ENCODE results near the gene ABCC5.

The ABCC5 gene

GRCh38 chr3:183884427-183885296, 133.0 kb downstream of the ABCC5 start, which contains the start of gene PARL:
Gene PARL, minus strand, starts transcription at chr3:183884880. Its CDS starts 34 bp downstream, at chr3:183884846.
- peaks cover 33% of the 10 kb centered on the region for H3K4me1 Mint-ChIP-seq
- no peaks in the 10 kb centered on the region for H3K9me3 Mint-ChIP-seq
- TF ChIP-seq, protein P1, sequence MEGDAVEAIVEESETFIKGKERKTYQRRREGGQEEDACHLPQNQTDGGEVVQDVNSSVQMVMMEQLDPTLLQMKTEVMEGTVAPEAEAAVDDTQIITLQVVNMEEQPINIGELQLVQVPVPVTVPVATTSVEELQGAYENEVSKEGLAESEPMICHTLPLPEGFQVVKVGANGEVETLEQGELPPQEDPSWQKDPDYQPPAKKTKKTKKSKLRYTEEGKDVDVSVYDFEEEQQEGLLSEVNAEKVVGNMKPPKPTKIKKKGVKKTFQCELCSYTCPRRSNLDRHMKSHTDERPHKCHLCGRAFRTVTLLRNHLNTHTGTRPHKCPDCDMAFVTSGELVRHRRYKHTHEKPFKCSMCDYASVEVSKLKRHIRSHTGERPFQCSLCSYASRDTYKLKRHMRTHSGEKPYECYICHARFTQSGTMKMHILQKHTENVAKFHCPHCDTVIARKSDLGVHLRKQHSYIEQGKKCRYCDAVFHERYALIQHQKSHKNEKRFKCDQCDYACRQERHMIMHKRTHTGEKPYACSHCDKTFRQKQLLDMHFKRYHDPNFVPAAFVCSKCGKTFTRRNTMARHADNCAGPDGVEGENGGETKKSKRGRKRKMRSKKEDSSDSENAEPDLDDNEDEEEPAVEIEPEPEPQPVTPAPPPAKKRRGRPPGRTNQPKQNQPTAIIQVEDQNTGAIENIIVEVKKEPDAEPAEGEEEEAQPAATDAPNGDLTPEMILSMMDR (IDR thresholded peaks at IDR 0.05; ENCODE audit: unreplicated experiment in 3 of 3), result peak; percentile 95 to 98 (median 96)
- H3K27ac Mint-ChIP-seq, result peak within 1 kb of the TSS; percentile 89 to 91 (median 90)
- peak within 1 kb of the TSS; percentile 97 to 100 (median 98) for H3K4me3 Mint-ChIP-seq
- peaks cover 12% of the 10 kb centered on the region for H3K27me3 Mint-ChIP-seq (ENCODE audit: low read depth)
- no peaks in the 10 kb centered on the region for H3K36me3 Mint-ChIP-seq (ENCODE audit: low read depth)

DNA sequence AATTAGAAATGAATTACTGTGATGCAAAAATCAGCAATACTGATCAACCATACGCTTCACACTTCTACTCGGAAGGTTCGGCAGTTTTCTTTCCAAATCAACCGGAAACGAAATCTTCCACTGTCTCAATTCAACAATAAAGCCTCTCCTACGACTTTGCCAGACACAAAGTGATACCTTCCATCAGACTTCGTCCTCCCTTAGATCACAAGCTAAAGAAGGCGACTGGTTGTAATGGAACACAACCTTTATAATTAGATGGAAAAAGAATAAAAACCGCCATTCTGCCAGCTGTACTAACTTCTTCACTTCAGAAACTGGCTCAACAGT, 133.6 kb downstream of the ABCC5 start:
- H3K9me3 Mint-ChIP-seq, result no peaks in the 10 kb centered on the region
- TF ChIP-seq, protein P1 (IDR thresholded peaks at IDR 0.05; ENCODE audit: unreplicated experiment in 3 of 3), result no peak
- H3K27me3 Mint-ChIP-seq (ENCODE audit: low read depth), result peaks cover 10% of the 10 kb centered on the region
- H3K4me3 Mint-ChIP-seq, result peak overlapping the region; percentile 97 to 100 (median 98)
- H3K36me3 Mint-ChIP-seq (ENCODE audit: low read depth), result peaks cover 1% of the 10 kb centered on the region
- H3K27ac Mint-ChIP-seq, result peak overlapping the region; percentile 89 to 91 (median 90)
- H3K4me1 Mint-ChIP-seq, result peaks cover 33% of the 10 kb centered on the region

DNA sequence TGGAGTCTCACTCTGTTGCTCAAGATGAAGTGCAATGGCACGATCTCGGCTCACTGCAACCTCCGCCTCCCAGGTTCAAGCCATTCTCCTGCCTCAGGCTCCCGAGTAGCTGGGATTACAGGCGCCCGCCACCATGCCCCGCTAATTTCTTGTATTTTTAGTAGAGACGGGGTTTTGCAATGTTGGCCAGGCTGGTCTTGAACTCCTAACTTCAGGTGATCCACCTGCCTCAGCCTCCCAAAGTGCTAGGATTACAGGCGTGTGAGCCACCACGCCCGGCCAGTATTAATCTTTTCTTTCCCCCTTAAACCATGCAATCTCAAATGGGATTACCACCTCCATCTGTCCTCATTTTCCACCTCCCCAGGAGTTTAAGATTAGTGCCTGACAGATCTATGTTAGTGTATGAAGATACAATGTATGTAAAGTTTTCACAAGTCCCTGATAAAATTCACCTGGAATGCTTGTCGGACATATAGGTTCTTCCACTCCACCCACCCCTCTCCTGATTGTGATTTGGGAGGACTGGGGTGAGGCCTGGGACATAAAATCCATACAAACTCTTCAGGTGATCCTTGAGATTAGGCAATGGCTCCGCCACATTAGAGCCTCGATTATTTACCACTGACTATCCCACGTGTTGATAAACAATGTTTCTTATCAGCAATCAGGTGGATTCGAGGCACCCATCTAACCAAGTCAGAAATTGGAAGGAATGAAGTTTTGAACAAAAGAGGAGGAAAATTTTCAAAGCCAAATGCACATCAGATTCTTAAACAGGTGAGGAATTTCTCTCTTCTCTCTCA, 134.2 kb downstream of the ABCC5 start:
- peaks cover 33% of the 10 kb centered on the region for H3K4me1 Mint-ChIP-seq
- peak overlapping the region; percentile 97 to 100 (median 98) for H3K4me3 Mint-ChIP-seq
- H3K36me3 Mint-ChIP-seq (ENCODE audit: low read depth), result peaks cover 3% of the 10 kb centered on the region
- TF ChIP-seq, protein P1 (IDR thresholded peaks at IDR 0.05; ENCODE audit: unreplicated experiment in 3 of 3), result no peak
- H3K9me3 Mint-ChIP-seq, result no peaks in the 10 kb centered on the region
- H3K27ac Mint-ChIP-seq, result peak overlapping the region; percentile 89 to 91 (median 90)
- H3K27me3 Mint-ChIP-seq (ENCODE audit: low read depth), result peaks cover 10% of the 10 kb centered on the region

- peaks cover 15% of the 10 kb centered on the region for H3K36me3 Mint-ChIP-seq (ENCODE audit: low read depth)
- no peaks in the 10 kb centered on the region for H3K9me3 Mint-ChIP-seq
- H3K4me3 Mint-ChIP-seq, result no peak overlapping the region
- peaks cover 29% of the 10 kb centered on the region for H3K4me1 Mint-ChIP-seq
- H3K27ac Mint-ChIP-seq, result no peak overlapping the region
- TF ChIP-seq, protein P1 (IDR thresholded peaks at IDR 0.05; ENCODE audit: unreplicated experiment in 3 of 3), result no peak
- no peaks in the 10 kb centered on the region for H3K27me3 Mint-ChIP-seq (ENCODE audit: low read depth)
Observed at GRCh38 chr3:183880121-183880520, 137.6 kb downstream of the ABCC5 start.

- Mint-ChIP-seq H3K27me3 (ENCODE audit: low read depth) (no peaks in the 10 kb centered on the region), H3K36me3 (ENCODE audit: low read depth) (peaks cover 15% of the 10 kb centered on the region), H3K9me3 (no peaks in the 10 kb centered on the region), H3K4me3 (no peak overlapping the region), H3K4me1 (peaks cover 22% of the 10 kb centered on the region), H3K27ac (no peak overlapping the region)
- TF ChIP-seq, protein P1 (IDR thresholded peaks at IDR 0.05; ENCODE audit: unreplicated experiment in 3 of 3), result no peak
Observed at GRCh38 chr3:183879243-183879642, 138.4 kb downstream of the ABCC5 start.
